K562 (cell line): ENCODE measurements around the gene VPS13D. TPM values are rescaled to one million over a fixed set of nuclear protein-coding genes. Genes with fewer than 3 reads are reported as not detected.
A peak's percentile ranks its signal among the peaks of the same experiment; 100 is the strongest.

Experiments used
- ASH1L ChIP-seq: fragments of 450-650 bp; IDR thresholded peaks from 2 replicates; pipeline ENCODE4 v1.6.1; 2018; ENCODE audit warnings: borderline replicate concordance, mild to moderate bottlenecking, low read depth; ENCODE audit not compliant: partially characterized antibody
- BCOR ChIP-seq: fragments of 450-650 bp; IDR thresholded peaks from 2 replicates; pipeline ENCODE4 v1.6.1; 2016
- CBX2 ChIP-seq: fragments of 200-600 bp; sonication (generic); IDR thresholded peaks from one replicate; pipeline ENCODE4 v1.6.1; 2012; ENCODE audit warnings: mild to moderate bottlenecking, low read length, inconsistent platforms; ENCODE audit not compliant: insufficient read depth, poor library complexity, severe bottlenecking
- COPS2 ChIP-seq: fragments of 450-650 bp; conservative IDR thresholded peaks from 2 replicates; pipeline ENCODE4 v1.6.1; 2016; ENCODE audit warnings: mild to moderate bottlenecking, moderate library complexity
- ESRRA ChIP-seq: fragments of 450-650 bp; IDR thresholded peaks from 2 replicates; pipeline ENCODE4 v1.6.1; 2014; ENCODE audit warnings: low read depth, mild to moderate bottlenecking, moderate library complexity, borderline replicate concordance
- FOS ChIP-seq: IDR thresholded peaks from 3 replicates; pipeline ENCODE4 v1.6.1; 2011; ENCODE audit not compliant: insufficient read length; ENCODE audit errors: extremely low read depth
- FOXJ3 ChIP-seq: sonication (generic); formaldehyde crosslinking; IDR thresholded peaks from 2 replicates; pipeline ENCODE4 v1.4.0; 2020; ENCODE audit warnings: mild to moderate bottlenecking, missing genetic modification reagents
- HDGF ChIP-seq: fragments of 450-650 bp; IDR thresholded peaks from 2 replicates; pipeline ENCODE4 v1.6.1; 2016
- HNRNPH1 ChIP-seq: fragments of 200-400 bp; formaldehyde crosslinking; optimal IDR thresholded peaks from 2 replicates; pipeline ENCODE3; 2017; ENCODE audit warnings: low read depth, mild to moderate bottlenecking, low read length, moderate library complexity
- ILF3 ChIP-seq: fragments of 450-650 bp; IDR thresholded peaks from 2 replicates; pipeline ENCODE4 v1.6.1; 2018; ENCODE audit warnings: antibody characterized with exemption, mild to moderate bottlenecking, moderate library complexity, borderline replicate concordance
- JUNB ChIP-seq: fragments of 450-650 bp; formaldehyde crosslinking; conservative IDR thresholded peaks from 2 replicates; pipeline ENCODE4 v1.4.0; 2020; ENCODE audit warnings: mild to moderate bottlenecking
- MTA3 ChIP-seq: fragments of 450-650 bp; formaldehyde crosslinking; IDR thresholded peaks from 2 replicates; pipeline ENCODE4 v1.6.1; 2017; ENCODE audit warnings: mild to moderate bottlenecking, borderline replicate concordance
- RFX1 ChIP-seq: fragments of 450-650 bp; IDR thresholded peaks from 2 replicates; pipeline ENCODE4 v1.6.1; 2016; ENCODE audit warnings: mild to moderate bottlenecking, moderate library complexity
- SAP30 ChIP-seq: fragments of 200-600 bp; sonication (generic); IDR thresholded peaks from 2 replicates; pipeline ENCODE4 v1.6.1; 2012; ENCODE audit warnings: borderline replicate concordance, low read depth, mild to moderate bottlenecking, moderate library complexity, low read length, control low read depth, inconsistent platforms; ENCODE audit not compliant: insufficient read depth, poor library complexity, severe bottlenecking
- SRSF3 ChIP-seq: fragments of 200-400 bp; formaldehyde crosslinking; IDR thresholded peaks from 2 replicates; pipeline ENCODE4 v1.6.1; 2016; ENCODE audit warnings: mild to moderate bottlenecking, low read length, moderate library complexity; ENCODE audit not compliant: insufficient read depth
- TFAM ChIP-seq: fragments of 250-450 bp; sonication (Bioruptor Pico); conservative IDR thresholded peaks from 2 replicates; pipeline ENCODE4 v1.5.0; 2021; ENCODE audit warnings: mild to moderate bottlenecking, moderate library complexity
- TSC22D4 ChIP-seq: fragments of 450-650 bp; IDR thresholded peaks from 2 replicates; pipeline ENCODE4 v1.6.1; 2016; ENCODE audit warnings: missing genetic modification characterization, missing biosample characterization, control low read depth
- ZNF507 ChIP-seq: conservative IDR thresholded peaks from 2 replicates; pipeline ENCODE4 v1.6.1; 2017; ENCODE audit warnings: missing genetic modification characterization, missing compliant biosample characterization
- ZNF695 ChIP-seq: fragments of 450-650 bp; formaldehyde crosslinking; IDR thresholded peaks from 2 replicates; pipeline ENCODE4 v1.4.0; 2020; ENCODE audit warnings: mild to moderate bottlenecking, moderate library complexity
- polyA plus RNA-seq, 8 experiments: library from polyadenylated mRNA; depleted of rRNA in 4 of 8; stranded (reverse) in 5 of 8; unstranded in 3 of 8; fragments of >200 nt; fragmentation: Nextera tagmentation in 2 of 8; fragmentation: Illumina TruSeq in 1 of 8; extraction: Ambion mirVana in 2 of 8; extraction: Trizol in 1 of 8; gene quantifications; 2 replicates each; pipeline versions ENCODE4 v1.2.1 to v1.2.3, GENCODE V29; 2011 to 2014; ENCODE audit warnings: inconsistent platforms in 1 of 8, missing spikeins in 1 of 8
- total RNA-seq, 7 experiments: library from RNA; depleted of rRNA in 6 of 7; stranded (reverse); fragments of >200 nt in 6 of 7; fragmentation: Illumina TruSeq in 2 of 7; extraction: Trizol in 2 of 7; gene quantifications; 2 replicates each; pipeline versions ENCODE4 v1.2.1 to v1.2.3, GENCODE V29; 2011 to 2021; ENCODE audit warnings: low replicate concordance in 1 of 7
- TF ChIP-seq, protein P1 (sequence below), 2 experiments: fragments of 250-450 bp in 1 of 2; fragments of 450-650 bp in 1 of 2; sonication (Bioruptor Pico) in 1 of 2; IDR thresholded peaks; 2 replicates each; pipeline versions ENCODE4 v1.6.1 to v1.8.0; 2016 to 2021; ENCODE audit warnings: mild to moderate bottlenecking in 2 of 2, moderate library complexity in 2 of 2, missing compliant biosample characterization in 1 of 2, missing genetic modification characterization in 1 of 2
- TF ChIP-seq, protein P2 (sequence below): fragments of 250-450 bp; sonication (Bioruptor Pico); IDR thresholded peaks from 2 replicates; pipeline ENCODE4 v1.4.0; 2020; ENCODE audit warnings: mild to moderate bottlenecking
- TF ChIP-seq, protein P3 (sequence below): fragments of 450-650 bp; formaldehyde crosslinking; IDR thresholded peaks from 2 replicates; pipeline ENCODE4 v1.4.0; 2020; ENCODE audit warnings: mild to moderate bottlenecking, mixed read lengths
- TF ChIP-seq, protein P4 (sequence below): fragments of 250-450 bp; sonication (Bioruptor Pico); IDR thresholded peaks from 2 replicates; pipeline ENCODE4 v1.5.0; 2022; ENCODE audit warnings: mild to moderate bottlenecking

Gene VPS13D
- total and polyA plus RNA-seq, 9 of the 15 experiments (the other 6 are each of a cell fraction or from before 2014, with no cell fraction given), result 6.1 to 51.5 (median 38.5) TPM

- TF ChIP-seq ZNF695 (CRISPR knock-in tag) (no peak), CBX2 (no peak), HNRNPH1 (no peak), ZNF507 (no peak), MTA3 (peak; percentile 70; the same call in 1 of the 2 replicates), FOS (no peak), SAP30 (no peak), HDGF (no peak), BCOR (0 out of 2 replicates have a peak, but pooled peaks have one; percentile 47), RFX1 (no peak), ILF3 (no peak), FOXJ3 (CRISPR knock-in tag) (no peak), TFAM (CRISPR knock-in tag) (no peak), ESRRA (no peak), ASH1L (no peak), SRSF3 (no peak), TSC22D4 (tag) (no peak), COPS2 (no peak), JUNB (CRISPR knock-in tag) (no peak)
- TF ChIP-seq, protein P1, sequence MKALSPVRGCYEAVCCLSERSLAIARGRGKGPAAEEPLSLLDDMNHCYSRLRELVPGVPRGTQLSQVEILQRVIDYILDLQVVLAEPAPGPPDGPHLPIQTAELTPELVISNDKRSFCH (CRISPR knock-in tag; IDR thresholded peaks at IDR 0.05), result no peak
- TF ChIP-seq, protein P1 (tag; IDR thresholded peaks at IDR 0.05), result peak; percentile 61
- TF ChIP-seq, protein P2, sequence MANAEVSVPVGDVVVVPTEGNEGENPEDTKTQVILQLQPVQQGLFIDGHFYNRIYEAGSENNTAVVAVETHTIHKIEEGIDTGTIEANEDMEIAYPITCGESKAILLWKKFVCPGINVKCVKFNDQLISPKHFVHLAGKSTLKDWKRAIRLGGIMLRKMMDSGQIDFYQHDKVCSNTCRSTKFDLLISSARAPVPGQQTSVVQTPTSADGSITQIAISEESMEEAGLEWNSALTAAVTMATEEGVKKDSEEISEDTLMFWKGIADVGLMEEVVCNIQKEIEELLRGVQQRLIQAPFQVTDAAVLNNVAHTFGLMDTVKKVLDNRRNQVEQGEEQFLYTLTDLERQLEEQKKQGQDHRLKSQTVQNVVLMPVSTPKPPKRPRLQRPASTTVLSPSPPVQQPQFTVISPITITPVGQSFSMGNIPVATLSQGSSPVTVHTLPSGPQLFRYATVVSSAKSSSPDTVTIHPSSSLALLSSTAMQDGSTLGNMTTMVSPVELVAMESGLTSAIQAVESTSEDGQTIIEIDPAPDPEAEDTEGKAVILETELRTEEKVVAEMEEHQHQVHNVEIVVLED (CRISPR knock-in tag), result no peak
- TF ChIP-seq, protein P3, sequence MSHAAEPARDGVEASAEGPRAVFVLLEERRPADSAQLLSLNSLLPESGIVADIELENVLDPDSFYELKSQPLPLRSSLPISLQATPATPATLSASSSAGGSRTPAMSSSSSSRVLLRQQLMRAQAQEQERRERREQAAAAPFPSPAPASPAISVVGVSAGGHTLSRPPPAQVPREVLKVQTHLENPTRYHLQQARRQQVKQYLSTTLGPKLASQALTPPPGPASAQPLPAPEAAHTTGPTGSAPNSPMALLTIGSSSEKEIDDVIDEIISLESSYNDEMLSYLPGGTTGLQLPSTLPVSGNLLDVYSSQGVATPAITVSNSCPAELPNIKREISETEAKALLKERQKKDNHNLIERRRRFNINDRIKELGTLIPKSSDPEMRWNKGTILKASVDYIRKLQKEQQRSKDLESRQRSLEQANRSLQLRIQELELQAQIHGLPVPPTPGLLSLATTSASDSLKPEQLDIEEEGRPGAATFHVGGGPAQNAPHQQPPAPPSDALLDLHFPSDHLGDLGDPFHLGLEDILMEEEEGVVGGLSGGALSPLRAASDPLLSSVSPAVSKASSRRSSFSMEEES, result no peak
- TF ChIP-seq, protein P4, sequence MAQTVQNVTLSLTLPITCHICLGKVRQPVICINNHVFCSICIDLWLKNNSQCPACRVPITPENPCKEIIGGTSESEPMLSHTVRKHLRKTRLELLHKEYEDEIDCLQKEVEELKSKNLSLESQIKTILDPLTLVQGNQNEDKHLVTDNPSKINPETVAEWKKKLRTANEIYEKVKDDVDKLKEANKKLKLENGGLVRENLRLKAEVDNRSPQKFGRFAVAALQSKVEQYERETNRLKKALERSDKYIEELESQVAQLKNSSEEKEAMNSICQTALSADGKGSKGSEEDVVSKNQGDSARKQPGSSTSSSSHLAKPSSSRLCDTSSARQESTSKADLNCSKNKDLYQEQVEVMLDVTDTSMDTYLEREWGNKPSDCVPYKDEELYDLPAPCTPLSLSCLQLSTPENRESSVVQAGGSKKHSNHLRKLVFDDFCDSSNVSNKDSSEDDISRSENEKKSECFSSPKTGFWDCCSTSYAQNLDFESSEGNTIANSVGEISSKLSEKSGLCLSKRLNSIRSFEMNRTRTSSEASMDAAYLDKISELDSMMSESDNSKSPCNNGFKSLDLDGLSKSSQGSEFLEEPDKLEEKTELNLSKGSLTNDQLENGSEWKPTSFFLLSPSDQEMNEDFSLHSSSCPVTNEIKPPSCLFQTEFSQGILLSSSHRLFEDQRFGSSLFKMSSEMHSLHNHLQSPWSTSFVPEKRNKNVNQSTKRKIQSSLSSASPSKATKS (CRISPR knock-in tag), result no peak
These were observed 211.7 kb downstream of the VPS13D start (continued) for GRCh38 chr1:12441414-12442105.
